Brain pericyte (primary cell): Measurements from ENCODE around the gene BGN.

Experiments used
- DNase-seq: peaks from one replicate; pipeline ENCODE4 v3.0.0-alpha.2; 2012; ENCODE audit warnings: low read depth, low spot score

The BGN gene

DNA sequence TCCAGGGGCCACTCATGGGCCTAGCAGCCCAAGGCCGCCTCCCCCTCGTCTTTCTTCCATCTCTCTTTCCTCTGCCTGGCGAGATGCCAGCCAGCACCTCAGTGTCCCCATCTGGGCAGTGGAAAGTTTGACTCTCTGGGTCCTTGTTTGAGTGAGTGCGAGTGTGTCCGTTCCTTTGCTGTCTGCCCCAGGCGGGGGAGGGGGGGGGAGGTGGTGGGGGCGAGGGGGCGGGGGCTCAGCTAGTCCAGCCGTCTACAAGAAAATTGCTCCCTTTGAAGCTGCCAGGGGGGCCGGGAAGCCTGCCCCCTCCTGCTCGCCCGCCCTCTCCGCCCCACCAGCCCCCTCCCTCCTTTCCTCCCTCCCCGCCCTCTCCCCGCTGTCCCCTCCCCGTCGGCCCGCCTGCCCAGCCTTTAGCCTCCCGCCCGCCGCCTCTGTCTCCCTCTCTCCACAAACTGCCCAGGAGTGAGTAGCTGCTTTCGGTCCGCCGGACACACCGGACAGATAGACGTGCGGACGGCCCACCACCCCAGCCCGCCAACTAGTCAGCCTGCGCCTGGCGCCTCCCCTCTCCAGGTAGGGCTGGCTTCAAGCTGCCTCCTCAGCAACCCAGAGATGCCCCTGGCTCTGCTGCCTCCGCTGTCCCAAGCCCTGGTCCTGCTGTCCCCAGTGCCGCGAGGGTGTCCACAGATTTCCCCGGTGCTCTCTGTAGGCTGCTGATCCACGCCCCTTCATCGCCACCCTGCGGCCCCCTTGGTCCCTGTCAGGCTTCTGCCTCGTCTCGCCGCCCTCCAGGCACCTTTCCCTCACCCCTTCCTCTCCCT lies at the start of gene BGN:
BGN (plus strand) TSS at position 440 of the 821 bp plus-strand sequence. CDS start 9,652 bp downstream, outside the sequence.
- no peak for DNase-seq

DNA sequence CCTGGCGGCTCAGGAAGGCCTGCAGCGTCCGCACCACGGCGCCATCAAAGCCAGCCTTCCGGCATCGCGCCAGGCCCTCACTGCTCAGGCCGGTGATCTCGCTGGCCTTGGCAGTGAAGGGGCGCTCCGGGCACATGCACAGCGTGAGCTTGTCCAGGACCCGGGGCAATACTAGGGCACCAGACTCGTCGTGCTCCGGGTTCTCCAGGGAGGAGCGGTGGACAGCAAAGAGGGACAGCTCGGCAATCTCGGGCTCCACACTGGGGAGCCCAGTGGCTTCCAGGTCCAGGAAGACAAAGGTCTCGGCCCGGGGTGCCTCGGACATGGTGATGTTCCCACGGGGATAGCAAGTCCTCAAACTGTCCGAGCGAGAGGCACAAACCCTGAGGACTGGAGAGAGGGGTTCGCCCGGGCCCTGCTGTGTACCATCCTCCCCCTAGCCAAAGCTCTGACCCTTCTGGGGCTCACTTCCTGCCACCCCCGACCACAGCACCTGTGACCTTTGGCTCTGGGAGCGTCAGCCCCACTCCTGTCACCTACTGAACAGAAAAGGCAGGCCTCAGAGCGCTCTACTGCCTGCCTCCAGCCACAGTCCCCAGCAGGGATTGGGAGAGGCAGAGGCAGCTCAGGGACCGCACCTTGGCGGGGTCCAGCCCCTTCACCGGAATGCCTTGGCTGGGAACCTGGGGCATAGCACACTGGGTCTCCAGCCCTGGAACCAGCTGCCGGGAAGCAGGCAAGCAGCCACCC lies 49.5 kb upstream of the BGN start:
- DNase-seq, result no peak

DNA sequence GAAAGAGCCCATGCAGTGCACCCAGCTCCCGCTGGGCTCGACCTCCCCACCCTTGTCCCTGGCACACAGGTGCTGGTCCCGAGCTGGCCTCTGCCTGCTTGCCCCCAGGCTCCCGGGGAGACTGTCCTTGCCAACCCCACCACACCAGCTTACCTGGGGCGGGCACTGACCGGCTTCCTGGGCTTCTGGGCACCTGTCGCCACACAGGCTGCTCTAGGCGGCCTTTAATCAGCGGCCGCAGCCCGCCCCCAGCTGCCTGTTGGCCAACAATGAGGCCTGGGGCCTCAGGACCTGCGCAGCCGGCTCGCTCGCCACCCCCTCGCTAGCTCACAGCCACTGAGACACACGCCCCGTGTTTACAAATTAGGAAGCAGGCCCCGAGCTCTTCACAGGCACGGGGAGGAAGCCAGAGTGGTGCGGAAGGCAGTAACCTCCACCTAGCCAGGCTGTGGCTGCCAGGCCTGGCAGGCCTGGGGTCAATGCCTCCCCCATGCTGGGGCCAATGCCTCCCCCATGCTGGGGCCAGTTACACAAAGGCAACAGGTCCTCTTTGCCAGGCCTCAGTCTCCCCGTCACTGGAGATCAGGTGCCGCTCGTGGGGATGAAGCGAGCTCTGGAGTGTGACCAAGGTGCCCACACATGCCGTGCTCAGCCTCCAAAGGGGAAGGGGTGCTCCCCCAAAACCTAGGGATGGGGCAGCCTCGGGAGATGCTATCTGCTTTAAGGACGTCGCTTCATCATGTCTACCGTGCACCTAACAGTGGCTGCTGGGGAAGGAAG lies 48.7 kb upstream of the BGN start, which contains the start of gene TREX2:
TREX2 (minus strand) TSS at position 201 of the 780 bp plus-strand sequence. CDS start 626 bp downstream, outside the sequence.
- no peak for DNase-seq

DNA sequence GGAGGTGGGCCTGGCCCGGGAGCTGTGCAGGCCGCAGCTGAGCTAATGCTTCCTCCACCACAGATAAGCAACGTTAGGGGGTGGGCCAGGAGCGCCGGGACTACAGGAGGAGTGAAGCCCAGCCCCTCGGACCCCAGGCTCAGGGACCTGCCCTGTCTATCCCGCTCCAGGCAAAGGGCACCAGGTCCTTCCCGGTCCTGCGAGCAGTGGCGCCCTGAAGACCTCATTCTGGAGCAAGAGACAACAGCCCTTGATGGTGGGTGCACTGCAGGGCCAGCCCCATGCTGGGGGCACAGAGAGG lies 48.2 kb upstream of the BGN start:
- DNase-seq, result no peak

GRCh38 chrX:153446950-153447580 lies 47.7 kb upstream of the BGN start:
- DNase-seq, result no peak

GRCh38 chrX:153447581-153447960 lies 47.2 kb upstream of the BGN start:
- DNase-seq, result no peak

GRCh38 chrX:153448556-153449367 lies 46.0 kb upstream of the BGN start:
- no peak for DNase-seq

- DNase-seq, result no peak
Observed at GRCh38 chrX:153449368-153450113, 45.2 kb upstream of the BGN start.

DNA sequence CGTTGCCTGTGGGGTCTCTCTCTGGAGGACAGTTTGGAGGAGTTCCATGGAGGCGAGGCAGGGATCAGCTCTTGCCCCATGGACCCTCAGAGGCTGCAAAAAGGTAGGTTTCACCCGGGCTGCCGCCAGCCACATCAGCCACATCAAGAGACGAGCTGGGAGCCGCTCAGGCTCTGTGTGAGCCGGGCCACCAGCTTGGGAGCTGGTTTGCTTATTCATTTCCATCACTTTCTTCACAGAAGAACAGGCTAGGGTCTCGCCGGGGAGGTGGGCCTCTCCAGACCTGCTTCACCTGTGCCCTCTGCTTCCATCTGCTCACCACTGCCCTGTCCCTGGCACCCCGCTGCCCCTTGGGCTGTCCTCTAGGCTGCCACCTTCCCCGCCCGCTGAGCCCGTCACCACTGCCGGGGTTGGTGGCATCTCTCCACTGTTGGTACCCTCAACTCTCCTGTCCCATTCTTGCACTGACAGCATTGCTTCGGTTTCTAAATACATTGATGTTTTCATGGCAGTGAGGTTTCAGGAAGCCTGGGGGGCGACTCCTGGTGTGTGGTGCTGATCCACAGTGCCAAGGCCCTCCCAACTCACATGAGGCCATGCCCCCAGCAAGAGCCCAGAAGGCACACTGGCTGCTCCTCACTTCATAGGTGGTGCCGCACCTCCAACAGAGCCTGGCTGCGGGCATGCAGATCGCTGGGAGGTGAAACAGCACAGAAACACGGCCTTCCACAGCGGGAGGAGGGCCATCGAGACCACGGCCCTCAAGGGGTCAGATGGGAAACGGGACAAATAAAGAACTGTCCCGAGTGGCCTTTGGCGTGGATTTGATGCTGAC lies 44.4 kb upstream of the BGN start:
- no peak for DNase-seq

DNA sequence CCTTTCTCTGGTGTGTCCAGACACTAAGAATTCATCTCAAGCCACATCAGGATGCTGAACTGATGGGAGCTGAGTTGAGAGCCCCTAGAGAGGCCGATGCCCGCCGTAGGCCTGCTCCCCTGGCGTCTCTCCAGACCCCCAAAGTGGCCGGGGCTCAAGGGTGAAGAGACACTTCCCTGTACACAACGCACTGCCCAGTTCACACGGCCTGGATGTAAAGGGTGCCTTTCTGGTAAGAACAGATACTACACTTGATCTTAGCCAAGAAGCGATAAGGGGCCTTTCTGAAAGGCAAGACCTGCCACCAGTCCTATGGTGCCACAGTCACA lies 43.9 kb upstream of the BGN start:
- no peak for DNase-seq

- no peak for DNase-seq
Observed at GRCh38 chrX:153454901-153455550, 39.8 kb upstream of the BGN start.

DNA sequence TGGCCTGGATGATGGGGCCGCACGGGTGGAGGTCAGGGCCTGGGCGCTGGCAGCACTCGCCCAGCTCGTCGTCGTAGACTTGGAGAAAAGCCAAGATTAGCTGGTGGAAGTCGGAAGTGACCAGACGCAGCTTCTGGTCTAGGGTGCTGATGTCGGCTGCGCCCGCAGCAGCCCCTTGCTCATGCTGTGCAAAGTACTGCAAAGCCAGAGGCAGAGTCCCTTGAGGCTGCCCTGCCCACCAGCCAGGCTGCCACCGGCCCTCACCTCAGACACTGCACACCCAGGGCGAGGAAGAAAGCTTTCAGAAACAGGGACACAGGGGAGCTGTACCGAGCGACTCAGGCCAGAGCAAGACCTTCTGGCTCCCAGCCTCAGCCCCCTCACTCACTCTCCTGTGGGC lies 39.2 kb upstream of the BGN start:
- DNase-seq, result no peak

DNA sequence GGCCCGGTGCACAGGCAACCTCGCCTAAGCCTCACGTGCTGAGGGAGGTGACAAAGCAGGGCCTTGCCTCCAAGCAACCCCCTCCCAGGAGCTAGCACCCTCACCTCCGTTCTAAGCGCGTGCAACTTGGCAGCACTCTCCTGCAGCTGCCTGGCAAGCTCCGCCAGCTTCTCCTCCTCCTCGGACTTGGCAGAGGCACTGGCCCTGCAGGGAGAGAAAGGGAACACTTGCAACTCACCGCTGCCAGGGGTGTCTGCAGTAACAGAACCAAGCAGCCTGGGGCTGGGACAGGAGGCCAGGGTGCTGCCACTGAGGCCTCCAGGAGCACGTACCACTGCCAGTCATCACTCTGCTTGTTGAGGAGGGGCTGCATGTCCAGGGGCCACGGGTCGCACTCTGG lies 38.6 kb upstream of the BGN start:
- DNase-seq, result no peak

DNA sequence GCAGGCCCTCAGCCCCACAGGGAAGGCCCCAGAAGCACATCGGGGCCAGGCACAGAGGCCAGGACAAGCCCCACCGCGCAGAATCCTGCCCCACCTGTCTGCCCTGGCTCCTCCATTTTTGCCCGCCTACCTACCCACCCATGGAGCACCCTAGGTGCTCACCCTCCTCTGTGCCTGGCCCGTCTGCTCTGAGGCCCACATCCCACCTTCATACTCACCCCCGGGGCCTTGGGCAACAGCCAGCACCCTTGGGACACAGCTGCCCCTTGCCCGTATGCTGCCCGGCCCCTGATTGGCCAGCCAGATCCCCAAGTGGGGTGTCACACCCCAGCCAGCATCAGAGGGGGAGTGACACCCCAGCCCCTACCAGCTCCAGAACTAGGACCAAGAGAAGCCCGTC lies 38.1 kb upstream of the BGN start:
- DNase-seq, result no peak

DNA sequence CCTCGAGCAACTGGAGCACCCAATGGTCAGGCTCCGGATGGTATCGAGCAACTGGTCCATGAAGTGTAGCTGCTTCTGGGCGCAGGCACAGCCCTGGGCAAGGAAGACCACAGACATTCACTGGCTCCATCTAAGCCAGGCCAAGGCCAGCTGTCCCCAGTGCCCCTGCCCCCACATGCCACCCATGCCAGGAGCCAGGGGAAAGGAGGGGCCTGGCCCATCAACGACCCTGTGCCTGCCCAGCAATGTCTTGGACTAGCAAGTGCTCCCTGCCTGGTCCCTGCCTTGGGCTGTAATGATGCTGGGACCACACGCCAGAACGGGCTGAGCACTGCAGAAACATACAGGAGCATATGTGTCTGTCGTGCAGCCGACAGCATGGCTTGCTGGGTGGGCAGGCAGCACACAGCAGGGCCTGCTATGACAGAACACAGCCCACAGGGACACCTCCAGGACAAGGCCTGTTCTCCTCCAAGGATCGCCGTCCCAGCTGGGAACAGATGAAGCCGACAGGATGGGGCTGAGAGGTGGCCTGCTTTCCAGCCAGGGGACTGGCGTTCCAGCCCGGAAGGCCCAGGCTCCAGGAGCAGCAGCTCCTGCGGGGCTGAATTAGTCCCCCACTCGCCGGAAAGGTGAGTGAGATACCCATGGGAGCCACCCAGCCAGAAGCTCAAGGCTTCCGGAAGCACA lies 37.5 kb upstream of the BGN start:
- no peak for DNase-seq

DNA sequence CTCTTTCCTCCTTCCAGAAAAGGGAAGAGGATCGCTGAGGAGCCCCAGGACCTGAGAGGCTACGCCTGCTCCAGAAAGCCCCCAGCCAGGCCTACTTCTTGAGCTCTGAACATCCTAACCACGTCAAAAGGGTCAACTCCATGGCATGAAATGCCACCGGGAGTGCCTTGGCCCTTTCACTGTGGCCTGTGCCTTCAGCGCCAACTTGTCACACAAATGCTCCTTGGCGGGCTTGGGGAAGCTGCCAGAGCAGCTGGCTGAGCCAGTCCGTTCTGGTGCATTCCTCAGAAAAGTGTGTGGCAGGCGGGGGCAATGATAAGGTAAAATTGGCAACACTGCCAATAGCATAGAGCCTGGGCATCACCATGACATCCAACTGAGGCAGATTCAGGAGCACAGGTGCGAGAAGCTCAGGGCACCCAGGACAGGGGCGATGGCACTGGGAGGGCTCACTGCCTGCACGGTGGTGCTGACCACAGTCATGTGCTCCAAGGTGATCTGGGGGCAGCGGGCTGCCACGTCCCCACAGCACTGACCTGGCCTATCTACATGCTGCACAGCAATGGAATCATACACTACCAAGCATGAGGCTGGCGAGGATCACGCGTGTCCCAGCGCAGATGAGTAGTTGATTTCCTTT lies 36.8 kb upstream of the BGN start:
- no peak for DNase-seq

DNA sequence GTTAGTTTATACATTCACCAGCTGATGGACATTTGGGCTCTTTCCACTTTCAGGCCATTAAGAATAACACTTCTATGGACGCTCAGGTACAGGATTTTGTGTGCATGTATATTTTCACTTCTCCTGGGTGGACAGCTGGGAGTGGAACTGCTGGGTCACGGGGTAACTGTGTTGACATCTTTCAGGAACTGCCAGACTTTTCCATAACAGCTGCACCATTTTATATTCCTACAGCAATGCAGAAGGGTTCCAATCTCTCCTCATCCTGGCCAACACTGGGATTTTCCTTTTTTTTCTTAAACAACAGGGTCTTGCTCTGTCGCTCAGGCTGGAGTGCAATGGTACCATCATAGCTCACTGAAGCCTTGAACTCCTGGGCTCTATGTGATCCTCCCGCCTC lies 36.3 kb upstream of the BGN start:
- no peak for DNase-seq

DNA sequence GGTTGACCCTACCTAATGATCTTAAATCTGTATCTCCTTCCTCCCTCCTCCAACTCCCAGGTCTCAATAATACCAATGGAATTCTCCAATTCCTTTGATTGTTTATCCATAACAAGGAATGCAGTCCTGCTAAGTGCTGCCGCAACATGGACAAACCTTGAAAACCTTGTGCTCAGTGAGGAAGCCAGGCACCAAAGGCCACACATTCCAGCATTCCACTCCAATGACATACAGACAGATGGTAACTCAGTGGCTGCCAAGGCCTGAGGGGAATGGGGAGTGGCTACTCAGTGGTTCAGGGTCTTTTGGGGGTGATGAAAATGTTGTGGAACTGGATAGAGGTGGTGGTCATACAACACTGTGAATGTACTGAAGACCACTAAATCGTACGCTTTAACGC lies 34.8 kb upstream of the BGN start:
- no peak for DNase-seq
